OCI-LY1 (cell line): Measurements from ENCODE around the gene PDIA2.

ENCODE experiments used
- H2AFZ ChIP-seq: fragments of 200-600 bp; sonication (generic), shearing (Covaris generic); 2 replicates; pipeline ENCODE4 v1.6.0; 2014; ENCODE audit warnings: antibody characterized with exemption, mild to moderate bottlenecking, low read length
- H3F3A ChIP-seq: fragments of 200-600 bp; sonication (generic), shearing (Covaris generic); 2 replicates; pipeline ENCODE4 v1.6.0; 2014; ENCODE audit warnings: mild to moderate bottlenecking, antibody characterized with exemption, low read length, moderate library complexity; ENCODE audit not compliant: insufficient read depth
- H3K27ac ChIP-seq: fragments of 200-600 bp; sonication (generic); 2 replicates; pipeline ENCODE4 v1.5.1; 2014; ENCODE audit warnings: low read length, mixed run types, mild to moderate bottlenecking, low read depth; ENCODE audit not compliant: poor library complexity, severe bottlenecking
- H3K27me3 ChIP-seq: fragments of 200-600 bp; sonication (generic); 2 replicates; pipeline ENCODE4 v1.6.0; 2014; ENCODE audit warnings: antibody characterized with exemption, mild to moderate bottlenecking, low read length, moderate library complexity; ENCODE audit not compliant: insufficient read depth
- H3K36me3 ChIP-seq: fragments of 200-600 bp; sonication (generic); 2 replicates; pipeline ENCODE4 v1.6.1; 2014; ENCODE audit warnings: mild to moderate bottlenecking, antibody characterized with exemption, low read length, moderate library complexity, mixed read lengths; ENCODE audit not compliant: insufficient read depth
- H3K4me1 ChIP-seq: fragments of 200-600 bp; sonication (generic); 2 replicates; pipeline ENCODE4 v1.5.1; 2014; ENCODE audit warnings: mild to moderate bottlenecking, low read length, moderate library complexity; ENCODE audit not compliant: insufficient read depth, severe bottlenecking
- H3K4me2 ChIP-seq: fragments of 200-600 bp; sonication (generic), shearing (Covaris generic); 2 replicates; pipeline ENCODE4 v1.6.1; 2014; ENCODE audit warnings: low read length
- H3K4me3 ChIP-seq: fragments of 200-600 bp; sonication (generic); 2 replicates; pipeline ENCODE4 v1.5.1; 2014; ENCODE audit warnings: low read length, low read depth, mild to moderate bottlenecking, mixed read lengths; ENCODE audit not compliant: poor library complexity, severe bottlenecking
- H3K79me2 ChIP-seq: fragments of 200-600 bp; shearing (Covaris generic); 2 replicates; pipeline ENCODE4 v1.6.1; 2016; ENCODE audit warnings: mixed run types, low read length, mixed read lengths; ENCODE audit not compliant: insufficient read depth
- H3K9ac ChIP-seq: fragments of 200-600 bp; sonication (generic), shearing (Covaris generic); 2 replicates; pipeline ENCODE4 v1.6.1; 2014; ENCODE audit warnings: mild to moderate bottlenecking, low read length, mixed read lengths
- H3K9me2 ChIP-seq: fragments of 200-600 bp; sonication (generic), shearing (Covaris generic); 2 replicates; pipeline ENCODE4 v1.6.1; 2014; ENCODE audit warnings: low read depth, mild to moderate bottlenecking, low read length, mixed read lengths
- H3K9me3 ChIP-seq: fragments of 200-600 bp; shearing (Covaris generic); 2 replicates; pipeline ENCODE4 v1.6.1; 2014; ENCODE audit warnings: low read length, mixed read lengths
- H4K20me1 ChIP-seq: fragments of 200-600 bp; sonication (generic), shearing (Covaris generic); 2 replicates; pipeline ENCODE4 v1.6.0; 2016; ENCODE audit warnings: mild to moderate bottlenecking, low read length; ENCODE audit not compliant: insufficient read depth
- EZH2 ChIP-seq: fragments of 200-600 bp; sonication (generic), shearing (Covaris generic); IDR thresholded peaks from 2 replicates; pipeline ENCODE4 v1.8.0; 2017; ENCODE audit warnings: borderline replicate concordance, mixed run types, mild to moderate bottlenecking, antibody characterized with exemption, low read length, moderate library complexity, mixed read lengths
- TF ChIP-seq, protein P1 (sequence below): fragments of 200-600 bp; sonication (generic), shearing (Covaris generic); IDR thresholded peaks from 2 replicates; pipeline ENCODE4 v1.5.1; 2017; ENCODE audit warnings: mild to moderate bottlenecking, antibody characterized with exemption, low read length, moderate library complexity, mixed read lengths

Gene PDIA2

DNA sequence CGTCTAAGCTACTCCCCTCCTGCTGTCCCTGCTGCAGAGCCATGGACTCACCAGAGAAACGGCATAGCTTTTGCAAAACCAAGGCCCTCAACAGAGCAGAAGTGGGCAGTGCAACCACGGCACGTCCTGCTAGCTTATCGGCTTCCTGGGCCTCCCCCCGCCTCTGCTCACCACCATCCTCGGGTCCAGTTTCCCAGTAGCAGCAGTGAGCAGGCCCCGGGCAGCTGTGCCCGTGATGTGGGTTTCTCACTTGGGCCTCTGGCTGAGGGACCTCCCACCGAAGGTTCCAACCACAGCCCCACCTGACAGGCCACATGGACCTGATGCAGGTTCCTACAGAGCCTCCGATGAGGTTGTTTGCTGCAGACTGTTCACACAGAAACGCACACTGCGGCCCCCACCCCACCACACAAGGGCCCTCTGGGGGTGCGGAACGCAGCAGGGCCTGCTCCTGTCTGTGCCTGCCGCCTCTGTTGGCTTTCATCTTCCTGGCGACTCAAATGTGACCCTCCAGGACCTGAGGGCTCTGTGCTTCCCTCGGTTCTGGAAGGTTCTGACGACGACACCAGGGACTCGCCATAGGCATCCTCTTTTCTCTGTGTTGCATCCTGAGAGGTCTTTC, 24.8 kb downstream of the PDIA2 start:
- no peak overlapping the region for H2AFZ ChIP-seq
- H3K4me1 ChIP-seq, result peaks cover 21% of the 10 kb centered on the region
- H3K9me3 ChIP-seq, result no peaks in the 10 kb centered on the region
- H3K27ac ChIP-seq, result peak overlapping the region; percentile 73
- H3K4me3 ChIP-seq, result no peak overlapping the region
- H3K36me3 ChIP-seq, result peaks cover 22% of the 10 kb centered on the region; the same call in 1 of the 2 replicates
- no peaks in the 10 kb centered on the region for H3K9me2 ChIP-seq
- no peaks in the 10 kb centered on the region for H3K79me2 ChIP-seq
- no peaks in the 10 kb centered on the region for H4K20me1 ChIP-seq
- H3K4me2 ChIP-seq, result no peak overlapping the region
- H3K27me3 ChIP-seq, result no peaks in the 10 kb centered on the region
- H3F3A ChIP-seq, result no peaks in the 10 kb centered on the region
- TF ChIP-seq, protein P1, sequence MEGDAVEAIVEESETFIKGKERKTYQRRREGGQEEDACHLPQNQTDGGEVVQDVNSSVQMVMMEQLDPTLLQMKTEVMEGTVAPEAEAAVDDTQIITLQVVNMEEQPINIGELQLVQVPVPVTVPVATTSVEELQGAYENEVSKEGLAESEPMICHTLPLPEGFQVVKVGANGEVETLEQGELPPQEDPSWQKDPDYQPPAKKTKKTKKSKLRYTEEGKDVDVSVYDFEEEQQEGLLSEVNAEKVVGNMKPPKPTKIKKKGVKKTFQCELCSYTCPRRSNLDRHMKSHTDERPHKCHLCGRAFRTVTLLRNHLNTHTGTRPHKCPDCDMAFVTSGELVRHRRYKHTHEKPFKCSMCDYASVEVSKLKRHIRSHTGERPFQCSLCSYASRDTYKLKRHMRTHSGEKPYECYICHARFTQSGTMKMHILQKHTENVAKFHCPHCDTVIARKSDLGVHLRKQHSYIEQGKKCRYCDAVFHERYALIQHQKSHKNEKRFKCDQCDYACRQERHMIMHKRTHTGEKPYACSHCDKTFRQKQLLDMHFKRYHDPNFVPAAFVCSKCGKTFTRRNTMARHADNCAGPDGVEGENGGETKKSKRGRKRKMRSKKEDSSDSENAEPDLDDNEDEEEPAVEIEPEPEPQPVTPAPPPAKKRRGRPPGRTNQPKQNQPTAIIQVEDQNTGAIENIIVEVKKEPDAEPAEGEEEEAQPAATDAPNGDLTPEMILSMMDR, result no peak
- no peak for TF ChIP-seq EZH2
- H3K9ac ChIP-seq, result no peak overlapping the region

- no peak overlapping the region; the same call in 1 of the 2 replicates for H3K4me2 ChIP-seq
- no peaks in the 10 kb centered on the region for H3K9me2 ChIP-seq
- H2AFZ ChIP-seq, result no peak overlapping the region
- peak overlapping the region; percentile 73 for H3K27ac ChIP-seq
- H3K36me3 ChIP-seq, result peaks cover 38% of the 10 kb centered on the region; the same call in 1 of the 2 replicates
- H3F3A ChIP-seq, result no peaks in the 10 kb centered on the region
- no peaks in the 10 kb centered on the region for H3K27me3 ChIP-seq
- no peaks in the 10 kb centered on the region for H3K9me3 ChIP-seq
- no peak overlapping the region for H3K9ac ChIP-seq
- TF ChIP-seq, protein P1, result peak; percentile 29; the same call in 1 of the 2 replicates
- no peak for TF ChIP-seq EZH2
- H3K79me2 ChIP-seq, result no peaks in the 10 kb centered on the region
- no peak overlapping the region for H3K4me3 ChIP-seq
- no peaks in the 10 kb centered on the region for H4K20me1 ChIP-seq
- peaks cover 21% of the 10 kb centered on the region for H3K4me1 ChIP-seq
Measured at GRCh38 chr16:309476-309875, 26.5 kb downstream of the PDIA2 start.

DNA sequence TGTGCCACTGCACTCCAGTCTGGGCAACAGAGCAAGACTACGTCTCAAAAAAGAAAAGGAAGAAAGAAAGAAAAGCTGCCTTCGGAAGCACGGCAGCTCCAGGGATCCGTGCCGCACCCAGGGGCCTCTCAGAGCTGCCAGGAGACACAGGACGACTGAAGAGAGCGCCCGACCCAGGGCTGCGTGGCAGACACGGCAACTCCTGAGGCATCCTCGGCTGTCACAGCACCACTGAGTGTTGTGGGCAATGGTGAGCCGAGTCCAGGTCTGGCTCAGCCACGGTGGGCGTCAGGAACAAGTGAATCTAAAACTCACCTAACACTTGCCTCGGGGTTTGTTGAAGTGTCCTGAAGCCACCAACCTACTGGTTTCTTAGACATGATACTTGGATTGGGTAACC, 28.8 kb downstream of the PDIA2 start:
- Histone ChIP-seq H4K20me1 (no peaks in the 10 kb centered on the region), H3K79me2 (no peaks in the 10 kb centered on the region), H3K27ac (no peak overlapping the region), H3K9me2 (no peaks in the 10 kb centered on the region), H3K9ac (no peak overlapping the region), H3K4me2 (no peak overlapping the region), H3K27me3 (no peaks in the 10 kb centered on the region), H3K4me1 (peaks cover 21% of the 10 kb centered on the region), H3K4me3 (no peak overlapping the region), H3F3A (no peaks in the 10 kb centered on the region), H2AFZ (no peak overlapping the region), H3K36me3 (peaks cover 32% of the 10 kb centered on the region; the same call in 1 of the 2 replicates), H3K9me3 (no peaks in the 10 kb centered on the region)
- TF ChIP-seq, protein P1, result no peak
- no peak for TF ChIP-seq EZH2
